ENCODE measurements around the gene CREB3L2. TPM values are rescaled to one million over a fixed set of nuclear protein-coding genes. Genes with fewer than 3 reads are reported as not detected.

The CREB3L2 gene
- total and polyA plus RNA-seq, 4 donors: 7.4 to 89.1 (median 44.0) TPM

DNA sequence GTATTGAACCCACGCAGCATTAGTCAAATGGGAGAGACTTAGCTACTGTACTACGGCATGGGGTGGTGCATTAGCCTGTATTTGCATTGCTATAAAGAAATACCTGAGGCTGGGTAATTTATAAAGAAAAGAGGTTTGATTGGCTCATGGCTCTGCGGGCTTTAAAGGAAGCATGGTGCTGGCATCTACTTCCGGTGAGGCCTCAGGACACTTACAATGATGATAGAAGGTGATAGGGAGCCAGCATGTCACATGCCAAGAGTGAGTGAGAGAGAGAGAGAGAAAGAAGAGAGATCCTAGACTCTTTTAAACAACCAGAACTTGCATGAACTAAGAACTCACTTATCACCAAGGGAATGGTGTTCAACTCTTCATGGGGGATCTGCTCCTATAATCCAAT is 27.2 kb upstream of the CREB3L2 start:
- WGBS, 2 donors: 87% methylated on average over 4 of the region's 4 CpGs
- no peak for ATAC-seq (ENCODE audit: insufficient read depth, low FRiP score)

GRCh38 chr7:138027100-138027499 is 25.2 kb upstream of the CREB3L2 start:
- no peak for ATAC-seq (ENCODE audit: insufficient read depth, low FRiP score)
- TF ChIP-seq CTCF (IDR thresholded peaks at IDR 0.05; ENCODE audit: control extremely low read depth, extremely low read depth): no peak
- Histone ChIP-seq H3K36me3 (ENCODE audit: control insufficient read depth in 4 of 4, insufficient read depth in 4 of 4, low read length in 4 of 4) (no peaks in the 10 kb centered on the region), H3K9ac (ENCODE audit: insufficient read depth in 1 of 2, low read length in 2 of 2) (no peak overlapping the region), H3K9me3 (ENCODE audit: control insufficient read depth in 4 of 4, insufficient read depth in 3 of 4, low read length in 3 of 4) (peaks cover 0 to 2% (median 0%) of the 10 kb centered on the region in 4 donors), H3K27me3 (ENCODE audit: control insufficient read depth in 3 of 3, insufficient read depth in 3 of 3, low read length in 2 of 3) (no peaks in the 10 kb centered on the region), H3K4me1 (ENCODE audit: control insufficient read depth in 5 of 5, insufficient read depth in 5 of 5, low read length in 5 of 5) (no peaks in the 10 kb centered on the region), H3K27ac (ENCODE audit: low read depth in 1 of 2, low read length in 1 of 2) (no peak overlapping the region), H3K4me3 (no peak overlapping the region)
- WGBS, 2 donors: 39 to 40% methylated on average over 2 of the region's 2 CpGs
- DNase-seq: no peak

More for the DNA sequence above, 27.2 kb upstream of the CREB3L2 start:
- TF ChIP-seq CTCF (IDR thresholded peaks at IDR 0.05; ENCODE audit: control extremely low read depth, extremely low read depth): no peak
- DNase-seq: no peak
- Histone ChIP-seq H3K4me3 (no peak overlapping the region), H3K4me1 (ENCODE audit: control insufficient read depth in 5 of 5, insufficient read depth in 5 of 5, low read length in 5 of 5) (no peaks in the 10 kb centered on the region), H3K27me3 (ENCODE audit: control insufficient read depth in 3 of 3, insufficient read depth in 3 of 3, low read length in 2 of 3) (no peaks in the 10 kb centered on the region), H3K9ac (ENCODE audit: insufficient read depth in 1 of 2, low read length in 2 of 2) (no peak overlapping the region), H3K9me3 (ENCODE audit: control insufficient read depth in 4 of 4, insufficient read depth in 3 of 4, low read length in 3 of 4) (peaks cover 0 to 2% (median 0%) of the 10 kb centered on the region in 4 donors), H3K27ac (ENCODE audit: low read depth in 1 of 2, low read length in 1 of 2) (no peak overlapping the region), H3K36me3 (ENCODE audit: control insufficient read depth in 4 of 4, insufficient read depth in 4 of 4, low read length in 4 of 4) (no peaks in the 10 kb centered on the region)

DNA sequence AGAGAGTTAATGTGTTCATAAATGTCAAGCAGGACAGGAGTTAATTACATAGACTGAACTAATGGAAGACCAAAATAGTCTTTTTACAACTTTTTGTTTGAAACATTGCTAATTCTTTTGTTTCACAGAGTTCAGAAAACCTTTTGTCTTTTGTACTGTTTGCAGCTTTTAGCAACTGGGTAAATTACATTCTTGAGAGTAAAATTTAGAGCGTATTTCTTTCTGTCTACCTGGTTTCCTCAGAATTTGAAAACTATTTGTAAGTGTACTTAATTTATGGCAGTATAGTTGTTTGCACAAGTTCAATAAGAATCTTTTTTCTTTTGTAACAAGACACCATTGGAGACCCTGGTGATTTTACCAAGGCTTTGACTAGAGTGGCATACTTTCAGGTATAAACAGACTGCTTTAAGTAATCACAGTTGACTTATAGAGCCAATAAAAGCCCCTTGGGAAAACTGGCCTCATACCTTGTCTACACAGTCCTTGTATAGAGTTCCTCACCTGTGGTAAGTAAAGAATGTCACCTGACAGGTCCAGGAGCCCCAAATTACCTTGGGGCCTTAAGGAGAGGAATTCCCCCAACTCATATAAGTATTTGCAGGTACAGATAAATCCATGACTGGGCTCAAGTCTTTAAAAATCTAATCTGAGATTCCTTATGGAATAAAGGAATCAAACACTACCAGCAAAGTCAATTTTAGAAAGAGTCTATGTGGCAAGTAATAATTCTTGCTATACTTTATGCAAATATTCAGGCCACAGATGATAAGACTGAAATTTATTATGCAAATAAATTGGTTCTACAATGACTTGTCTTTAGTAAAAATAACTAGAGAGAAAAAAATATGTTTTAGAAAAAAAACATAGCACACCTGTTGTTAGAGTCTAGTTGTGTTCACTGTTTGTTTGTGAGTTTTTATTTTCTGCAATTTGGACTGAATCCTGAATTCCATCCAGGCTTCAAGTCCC is 23.6 kb upstream of the CREB3L2 start:
- WGBS, 2 donors: 85 to 95% methylated on average over 1 of the region's 1 CpG
- no peak overlapping the region for H3K9ac ChIP-seq (ENCODE audit: insufficient read depth in 1 of 2, low read length in 2 of 2)
- no peaks in the 10 kb centered on the region for H3K4me1 ChIP-seq (ENCODE audit: control insufficient read depth in 5 of 5, insufficient read depth in 5 of 5, low read length in 5 of 5)
- no peaks in the 10 kb centered on the region for H3K36me3 ChIP-seq (ENCODE audit: control insufficient read depth in 4 of 4, insufficient read depth in 4 of 4, low read length in 4 of 4)
- H3K27me3 ChIP-seq (ENCODE audit: control insufficient read depth in 3 of 3, insufficient read depth in 3 of 3, low read length in 2 of 3): no peaks in the 10 kb centered on the region
- DNase-seq (no peak), ATAC-seq (ENCODE audit: insufficient read depth, low FRiP score) (no peak)
- peaks cover 0 to 2% (median 0%) of the 10 kb centered on the region in 4 donors for H3K9me3 ChIP-seq (ENCODE audit: control insufficient read depth in 4 of 4, insufficient read depth in 3 of 4, low read length in 3 of 4)
- H3K27ac ChIP-seq (ENCODE audit: low read depth in 1 of 2, low read length in 1 of 2): no peak overlapping the region
- TF ChIP-seq CTCF (IDR thresholded peaks at IDR 0.05; ENCODE audit: control extremely low read depth, extremely low read depth): no peak
- no peak overlapping the region for H3K4me3 ChIP-seq
